ENCODE results near the gene SPEF2. TPM values are rescaled to one million over a fixed set of nuclear protein-coding genes. Genes with fewer than 3 reads are reported as not detected.
A peak's percentile ranks its signal among the peaks of the same experiment; 100 is the strongest.

The SPEF2 gene
- total RNA-seq, 1 experiment from 2014 or later: not detected

DNA sequence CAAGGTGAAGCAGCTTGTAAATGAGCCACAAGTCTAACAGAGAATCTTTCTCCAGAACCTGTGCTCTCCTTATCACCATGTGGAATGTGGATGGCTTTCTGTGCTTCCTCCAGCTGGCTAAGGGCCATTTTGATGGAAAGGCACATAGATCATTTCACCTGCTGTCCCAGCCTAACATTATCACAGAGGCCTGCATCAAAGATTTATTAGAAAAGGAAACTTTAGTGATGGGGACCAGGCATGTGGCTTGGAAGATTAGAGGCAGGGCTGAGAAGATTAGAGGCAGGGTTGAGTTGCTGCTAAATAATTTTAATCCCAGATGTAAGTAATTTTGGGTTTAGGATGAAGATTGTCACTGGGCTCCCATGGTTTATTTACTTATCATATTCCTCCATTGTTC, 6.3 kb downstream of the SPEF2 start:
- Histone ChIP-seq H3K36me3 (no peaks in the 10 kb centered on the region), H3K27ac (no peak overlapping the region), H3K9me3 (replicated peaks) (no peaks in the 10 kb centered on the region), H3K27me3 (replicated peaks) (no peaks in the 10 kb centered on the region), H3K4me1 (replicated peaks) (no peaks in the 10 kb centered on the region), H3K4me3 (no peak overlapping the region)
- no peak for DNase-seq (ENCODE audit: low read depth in 1 of 2, low spot score in 2 of 2)

DNA sequence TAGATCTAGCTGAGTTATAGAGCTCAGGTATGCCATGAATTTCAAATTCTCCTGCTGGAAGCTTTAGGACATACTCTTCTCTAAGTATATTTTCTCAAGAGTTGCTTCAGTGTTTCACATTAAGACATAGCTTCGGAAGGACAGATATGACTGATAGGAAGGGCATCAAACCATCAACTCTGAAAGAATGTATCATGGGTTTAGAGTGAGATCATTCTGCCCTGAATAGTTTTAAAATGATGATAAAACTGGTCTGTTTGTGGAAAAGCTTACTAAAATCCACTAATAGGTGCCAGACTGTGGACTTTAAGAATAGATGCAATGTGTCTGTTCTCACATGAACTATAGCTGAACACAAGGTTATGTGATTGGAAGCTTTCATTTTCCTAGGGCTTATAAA, 8.4 kb downstream of the SPEF2 start:
- no peaks in the 10 kb centered on the region for H3K9me3 ChIP-seq (replicated peaks)
- no peak for DNase-seq (ENCODE audit: low read depth in 1 of 2, low spot score in 2 of 2)
- no peak overlapping the region for H3K27ac ChIP-seq
- H3K4me3 ChIP-seq: no peak overlapping the region
- H3K36me3 ChIP-seq: no peaks in the 10 kb centered on the region
- no peaks in the 10 kb centered on the region for H3K4me1 ChIP-seq (replicated peaks)
- no peaks in the 10 kb centered on the region for H3K27me3 ChIP-seq (replicated peaks)

DNA sequence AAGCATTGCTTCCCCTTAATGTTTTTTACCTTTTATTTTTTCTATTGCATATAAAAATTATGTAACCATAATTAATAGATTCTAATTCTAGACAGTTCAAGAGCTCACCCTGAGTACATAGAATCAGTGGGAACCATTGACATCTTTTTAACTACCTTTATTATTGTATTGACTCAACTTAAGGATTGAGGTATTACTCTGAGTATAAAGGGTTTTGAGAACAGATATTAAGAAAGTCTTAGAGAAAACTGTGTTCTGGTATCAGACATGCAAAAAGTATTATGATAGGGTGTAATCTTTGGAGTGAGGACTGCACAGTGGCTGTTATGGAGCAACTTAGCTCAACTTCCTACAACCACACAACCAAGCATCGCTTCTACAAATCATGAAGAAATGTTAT, 8.9 kb downstream of the SPEF2 start:
- Histone ChIP-seq H3K27ac (no peak overlapping the region), H3K36me3 (no peaks in the 10 kb centered on the region), H3K4me3 (no peak overlapping the region), H3K27me3 (replicated peaks) (no peaks in the 10 kb centered on the region), H3K4me1 (replicated peaks) (no peaks in the 10 kb centered on the region), H3K9me3 (replicated peaks) (no peaks in the 10 kb centered on the region)
- DNase-seq (ENCODE audit: low read depth in 1 of 2, low spot score in 2 of 2): no peak

- Histone ChIP-seq H3K9me3 (replicated peaks) (no peaks in the 10 kb centered on the region; the same call in 1 of the 2 replicates), H3K4me1 (replicated peaks) (no peaks in the 10 kb centered on the region), H3K4me3 (no peak overlapping the region), H3K27me3 (replicated peaks) (no peaks in the 10 kb centered on the region), H3K27ac (no peak overlapping the region), H3K36me3 (no peaks in the 10 kb centered on the region)
- no peak for DNase-seq (ENCODE audit: low read depth in 1 of 2, low spot score in 2 of 2)
These were observed 16.7 kb downstream of the SPEF2 start for GRCh38 chr5:35634326-35634725.

DNA sequence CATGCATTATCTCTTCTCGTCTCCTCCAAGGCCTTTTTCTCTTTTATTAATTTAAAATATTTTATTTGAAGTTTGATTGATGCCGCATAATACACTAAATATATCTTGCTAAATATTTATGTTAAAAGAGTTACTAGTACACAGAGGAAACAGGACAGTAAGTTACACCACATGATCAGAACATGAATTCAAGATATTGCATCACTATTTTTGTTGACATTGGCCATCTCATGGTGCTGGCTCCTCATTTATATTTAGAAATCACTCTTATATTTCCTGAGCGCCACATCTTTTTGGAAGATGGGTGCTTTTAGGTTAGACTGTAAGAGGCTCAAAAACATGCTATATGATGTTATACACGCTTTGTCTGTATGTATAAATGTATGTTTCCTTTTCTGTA, 23.0 kb downstream of the SPEF2 start:
- H3K4me1 ChIP-seq (replicated peaks): no peaks in the 10 kb centered on the region
- H3K27ac ChIP-seq: no peak overlapping the region
- no peak for DNase-seq (ENCODE audit: low read depth in 1 of 2, low spot score in 2 of 2)
- H3K4me3 ChIP-seq: no peak overlapping the region
- H3K27me3 ChIP-seq (replicated peaks): no peaks in the 10 kb centered on the region
- no peaks in the 10 kb centered on the region for H3K36me3 ChIP-seq
- no peaks in the 10 kb centered on the region for H3K9me3 ChIP-seq (replicated peaks)

DNA sequence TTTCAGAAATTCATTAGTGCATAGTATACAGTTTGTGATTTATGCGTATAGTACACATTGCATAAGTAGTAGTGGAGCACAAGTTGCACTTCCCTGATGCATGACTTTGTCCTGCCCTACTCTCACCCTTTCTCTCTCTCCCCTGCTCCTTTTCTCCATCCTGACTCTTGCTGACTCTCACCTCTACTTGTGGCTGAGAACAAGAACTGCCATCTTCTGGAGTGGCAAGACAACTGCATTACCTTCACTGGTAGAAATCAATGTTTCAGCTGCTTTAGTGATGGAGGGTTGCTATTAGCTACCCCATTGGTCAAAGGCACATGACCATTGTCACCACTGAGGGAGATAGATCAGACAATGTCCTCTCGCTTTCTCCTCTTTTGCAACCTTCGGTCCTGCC, 26.9 kb downstream of the SPEF2 start:
- H3K9me3 ChIP-seq (replicated peaks): no peaks in the 10 kb centered on the region
- DNase-seq (ENCODE audit: low read depth in 1 of 2, low spot score in 2 of 2): no peak
- H3K36me3 ChIP-seq: no peaks in the 10 kb centered on the region

DNA sequence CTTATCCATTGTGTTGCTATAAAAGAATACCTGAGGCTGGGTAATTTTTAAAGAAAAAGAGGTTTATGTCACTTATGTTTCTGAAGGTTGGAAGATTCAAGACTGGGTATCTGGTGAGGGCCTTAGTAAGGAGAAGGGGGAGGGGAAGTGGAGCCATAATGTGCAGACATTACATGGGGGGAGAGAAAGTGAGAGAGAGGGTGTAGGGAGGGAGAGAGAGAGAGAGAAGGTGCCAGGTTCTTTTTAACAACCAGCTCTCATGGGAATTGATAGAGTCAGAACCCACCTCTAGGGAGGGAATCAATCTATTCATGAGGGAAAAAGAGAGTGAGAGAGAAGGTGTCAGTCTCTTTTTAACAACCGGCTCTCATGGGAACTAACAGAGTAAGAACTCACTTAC, 29.5 kb downstream of the SPEF2 start:
- H3K4me3 ChIP-seq: no peak overlapping the region
- no peak overlapping the region for H3K27ac ChIP-seq
- no peaks in the 10 kb centered on the region for H3K9me3 ChIP-seq (replicated peaks)
- DNase-seq (ENCODE audit: low read depth in 1 of 2, low spot score in 2 of 2): no peak
- H3K27me3 ChIP-seq (replicated peaks): no peaks in the 10 kb centered on the region
- no peaks in the 10 kb centered on the region for H3K36me3 ChIP-seq
- no peaks in the 10 kb centered on the region for H3K4me1 ChIP-seq (replicated peaks)

More for the DNA sequence above, 26.9 kb downstream of the SPEF2 start:
- Histone ChIP-seq H3K4me3 (no peak overlapping the region), H3K27ac (no peak overlapping the region), H3K4me1 (replicated peaks) (no peaks in the 10 kb centered on the region), H3K27me3 (replicated peaks) (no peaks in the 10 kb centered on the region)

DNA sequence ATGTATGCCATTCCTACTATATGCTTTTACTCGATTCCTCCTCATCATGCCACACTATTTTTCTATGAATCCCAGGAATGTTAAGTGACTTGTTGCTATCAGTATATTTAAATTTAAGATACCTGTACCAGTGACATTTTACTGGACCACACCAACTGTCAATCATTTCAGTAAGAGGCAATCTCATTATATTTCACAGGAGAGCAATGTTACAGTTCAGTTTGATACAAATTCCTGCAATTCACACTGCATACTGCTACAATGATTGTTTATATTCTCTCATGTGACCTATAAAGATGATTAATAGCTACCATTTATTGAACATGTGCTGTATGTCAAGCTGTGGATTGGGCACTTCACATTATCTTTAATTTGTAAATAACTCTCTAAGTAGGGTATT, 30.0 kb downstream of the SPEF2 start:
- Histone ChIP-seq H3K36me3 (no peaks in the 10 kb centered on the region), H3K9me3 (replicated peaks) (no peaks in the 10 kb centered on the region), H3K4me1 (replicated peaks) (no peaks in the 10 kb centered on the region), H3K4me3 (no peak overlapping the region), H3K27ac (no peak overlapping the region), H3K27me3 (replicated peaks) (no peaks in the 10 kb centered on the region)
- no peak for DNase-seq (ENCODE audit: low read depth in 1 of 2, low spot score in 2 of 2)

DNA sequence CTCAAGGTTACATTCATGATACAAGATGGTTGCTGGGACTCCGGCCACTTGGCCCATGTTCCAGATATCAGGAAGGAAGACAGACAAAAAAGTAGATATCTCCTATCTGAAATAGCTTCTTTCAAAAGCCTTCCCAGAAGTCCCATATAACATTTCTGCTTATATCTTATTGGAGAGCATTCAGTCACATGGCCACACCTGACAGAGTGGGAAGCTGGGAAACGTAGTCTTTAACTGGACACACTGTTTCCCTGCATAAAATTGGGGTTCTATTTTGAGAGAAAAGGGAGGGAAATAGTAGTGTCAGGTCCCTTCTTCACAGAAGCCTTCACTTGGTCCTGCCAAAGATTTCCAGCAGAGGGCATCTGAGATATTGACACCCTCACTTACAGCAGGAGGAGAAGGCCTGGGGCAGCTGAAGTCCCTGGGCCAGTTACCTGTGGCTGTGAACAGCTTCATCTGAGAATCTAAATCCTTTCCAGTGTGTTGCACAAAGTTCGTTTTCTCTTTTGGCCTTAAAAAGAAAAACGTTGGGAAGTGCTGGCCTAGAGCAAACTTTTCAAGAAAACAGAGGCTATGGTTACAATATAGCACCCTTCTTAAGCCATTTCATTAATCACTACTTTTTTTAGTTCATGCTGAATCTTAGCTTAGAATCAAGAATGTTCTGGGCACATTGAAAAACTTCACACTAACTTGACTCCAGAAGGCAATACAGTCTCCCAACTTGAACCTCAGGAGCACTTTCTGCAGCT, 33.5 kb downstream of the SPEF2 start:
- Histone ChIP-seq H3K4me1 (replicated peaks) (no peaks in the 10 kb centered on the region), H3K27me3 (replicated peaks) (no peaks in the 10 kb centered on the region), H3K36me3 (no peaks in the 10 kb centered on the region), H3K9me3 (replicated peaks) (no peaks in the 10 kb centered on the region), H3K27ac (no peak overlapping the region), H3K4me3 (no peak overlapping the region)
- peak in 1 of 2 experiments; percentile 8 for DNase-seq (ENCODE audit: low read depth in 1 of 2, low spot score in 2 of 2)

DNA sequence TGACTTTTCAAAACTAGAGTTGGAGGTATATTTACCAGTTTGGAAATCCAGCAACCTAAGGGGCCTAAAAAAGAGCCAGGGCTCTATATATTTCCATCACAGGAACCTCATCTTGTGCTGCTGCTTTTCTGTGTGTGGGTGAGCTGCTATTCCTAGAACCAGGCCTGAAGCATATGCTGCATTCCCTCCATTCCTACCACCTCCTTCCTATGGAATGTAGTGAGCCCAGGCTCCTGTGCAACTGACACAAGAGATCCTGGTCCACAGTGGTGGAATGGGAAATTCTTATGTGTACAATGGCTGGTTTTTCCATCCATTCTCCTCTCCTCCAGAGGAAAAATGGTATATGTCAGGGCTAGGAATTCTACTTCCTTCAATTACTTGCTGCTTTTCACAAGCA, 39.1 kb downstream of the SPEF2 start:
- DNase-seq (ENCODE audit: low read depth in 1 of 2, low spot score in 2 of 2): no peak
- no peaks in the 10 kb centered on the region for H3K27me3 ChIP-seq (replicated peaks)
- H3K27ac ChIP-seq: no peak overlapping the region
- H3K36me3 ChIP-seq: no peaks in the 10 kb centered on the region
- no peaks in the 10 kb centered on the region for H3K9me3 ChIP-seq (replicated peaks)
- no peak overlapping the region for H3K4me3 ChIP-seq
- no peaks in the 10 kb centered on the region for H3K4me1 ChIP-seq (replicated peaks)

DNA sequence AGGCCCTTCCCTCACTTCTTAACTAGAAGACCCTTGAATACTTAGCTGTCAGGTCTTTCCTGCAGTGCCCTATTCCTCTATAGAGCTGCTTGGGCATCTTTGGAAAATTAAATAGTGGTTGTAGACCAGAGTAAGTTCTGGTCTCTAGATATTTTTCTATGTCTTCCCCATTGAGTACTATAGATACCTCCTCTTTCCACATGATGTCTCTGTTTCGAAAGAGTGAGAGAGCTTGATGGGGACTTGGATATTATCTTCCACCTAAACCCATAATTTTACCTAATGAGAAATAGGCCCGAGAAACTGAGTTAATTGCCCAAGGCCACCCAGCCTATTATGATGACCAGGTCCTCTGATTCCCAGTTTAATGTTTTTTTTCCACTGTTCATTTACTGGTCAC, 40.2 kb downstream of the SPEF2 start:
- H3K4me3 ChIP-seq: no peak overlapping the region
- H3K27me3 ChIP-seq (replicated peaks): no peaks in the 10 kb centered on the region
- no peaks in the 10 kb centered on the region for H3K4me1 ChIP-seq (replicated peaks)
- H3K27ac ChIP-seq: no peak overlapping the region
- no peaks in the 10 kb centered on the region for H3K9me3 ChIP-seq (replicated peaks)
- H3K36me3 ChIP-seq: no peaks in the 10 kb centered on the region
- DNase-seq (ENCODE audit: low read depth in 1 of 2, low spot score in 2 of 2): no peak

GRCh38 chr5:35659556-35659955, 41.9 kb downstream of the SPEF2 start:
- no peak overlapping the region for H3K27ac ChIP-seq
- no peaks in the 10 kb centered on the region for H3K27me3 ChIP-seq (replicated peaks)
- no peaks in the 10 kb centered on the region for H3K36me3 ChIP-seq
- H3K4me3 ChIP-seq: no peak overlapping the region
- no peaks in the 10 kb centered on the region for H3K4me1 ChIP-seq (replicated peaks)
- no peaks in the 10 kb centered on the region for H3K9me3 ChIP-seq (replicated peaks)
- no peak for DNase-seq (ENCODE audit: low read depth in 1 of 2, low spot score in 2 of 2)

DNA sequence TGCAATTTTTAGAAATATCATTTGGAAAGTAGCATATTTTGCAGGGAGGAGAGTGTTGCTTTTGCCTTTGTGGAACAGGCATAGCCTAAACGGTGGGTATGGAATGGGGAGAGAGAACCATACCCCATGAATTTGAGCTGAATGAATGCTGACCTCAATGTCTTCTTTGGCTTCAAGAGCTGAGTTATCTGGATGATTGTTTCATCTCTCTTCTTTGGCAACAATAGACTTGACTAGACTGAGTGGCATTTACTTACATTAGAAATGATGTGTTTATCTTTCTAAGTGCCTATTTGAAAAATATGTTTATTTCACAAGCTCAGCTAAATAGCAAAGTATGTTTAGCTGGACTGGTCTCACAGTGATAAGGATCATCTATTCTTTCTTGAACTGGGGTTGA, 42.8 kb downstream of the SPEF2 start:
- Histone ChIP-seq H3K4me1 (replicated peaks) (no peaks in the 10 kb centered on the region), H3K4me3 (no peak overlapping the region), H3K9me3 (replicated peaks) (no peaks in the 10 kb centered on the region), H3K27me3 (replicated peaks) (no peaks in the 10 kb centered on the region), H3K27ac (no peak overlapping the region), H3K36me3 (no peaks in the 10 kb centered on the region)
- no peak for DNase-seq (ENCODE audit: low read depth in 1 of 2, low spot score in 2 of 2)

GRCh38 chr5:35664584-35664983, 46.9 kb downstream of the SPEF2 start:
- H3K4me3 ChIP-seq: no peak overlapping the region
- no peaks in the 10 kb centered on the region for H3K9me3 ChIP-seq (replicated peaks)
- DNase-seq (ENCODE audit: low read depth in 1 of 2, low spot score in 2 of 2): no peak
- no peak overlapping the region for H3K27ac ChIP-seq
- no peaks in the 10 kb centered on the region for H3K36me3 ChIP-seq
- no peaks in the 10 kb centered on the region for H3K27me3 ChIP-seq (replicated peaks)
- H3K4me1 ChIP-seq (replicated peaks): no peaks in the 10 kb centered on the region

DNA sequence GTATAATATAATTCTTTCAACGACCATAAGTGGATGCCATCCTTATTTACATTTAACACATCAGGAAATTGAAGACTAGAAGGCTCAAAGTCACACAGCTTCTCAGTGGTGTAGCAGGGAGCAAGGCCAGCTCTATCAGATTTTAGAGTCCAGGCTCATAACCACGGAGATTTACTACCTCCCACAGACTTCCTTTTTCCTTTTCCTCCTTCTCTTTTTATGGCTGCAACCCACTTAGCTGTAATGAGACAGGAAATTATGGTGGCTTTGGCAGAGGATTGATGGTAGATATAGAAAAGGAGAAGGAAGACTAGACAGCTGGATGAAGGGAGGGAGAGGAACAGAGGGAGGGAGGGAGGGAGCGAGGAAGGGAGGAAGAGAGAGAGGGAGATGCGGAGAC, 47.4 kb downstream of the SPEF2 start:
- H3K4me1 ChIP-seq (replicated peaks): no peaks in the 10 kb centered on the region
- H3K27ac ChIP-seq: no peak overlapping the region
- H3K27me3 ChIP-seq (replicated peaks): no peaks in the 10 kb centered on the region

More for the DNA sequence above, 47.4 kb downstream of the SPEF2 start:
- Histone ChIP-seq H3K36me3 (no peaks in the 10 kb centered on the region), H3K4me3 (no peak overlapping the region), H3K9me3 (replicated peaks) (no peaks in the 10 kb centered on the region)
- DNase-seq (ENCODE audit: low read depth in 1 of 2, low spot score in 2 of 2): no peak
